SU-DHL-6 (cell line): ENCODE data around the gene UBR4.

Experiments
- CTCF ChIP-seq: fragments of 200-600 bp; sonication (generic); IDR thresholded peaks from one replicate; pipeline ENCODE4 v1.5.1; 2017; ENCODE audit warnings: antibody characterized with exemption, mild to moderate bottlenecking, low read length, moderate library complexity; ENCODE audit not compliant: insufficient read depth, poor library complexity, severe bottlenecking
- EZH2phosphoT487 ChIP-seq: fragments of 200-600 bp; sonication (generic), shearing (Covaris generic); conservative IDR thresholded peaks from 2 replicates; pipeline ENCODE4 v1.6.1; 2018; ENCODE audit warnings: mild to moderate bottlenecking, antibody characterized with exemption, low read length, moderate library complexity, mixed read lengths

DNA sequence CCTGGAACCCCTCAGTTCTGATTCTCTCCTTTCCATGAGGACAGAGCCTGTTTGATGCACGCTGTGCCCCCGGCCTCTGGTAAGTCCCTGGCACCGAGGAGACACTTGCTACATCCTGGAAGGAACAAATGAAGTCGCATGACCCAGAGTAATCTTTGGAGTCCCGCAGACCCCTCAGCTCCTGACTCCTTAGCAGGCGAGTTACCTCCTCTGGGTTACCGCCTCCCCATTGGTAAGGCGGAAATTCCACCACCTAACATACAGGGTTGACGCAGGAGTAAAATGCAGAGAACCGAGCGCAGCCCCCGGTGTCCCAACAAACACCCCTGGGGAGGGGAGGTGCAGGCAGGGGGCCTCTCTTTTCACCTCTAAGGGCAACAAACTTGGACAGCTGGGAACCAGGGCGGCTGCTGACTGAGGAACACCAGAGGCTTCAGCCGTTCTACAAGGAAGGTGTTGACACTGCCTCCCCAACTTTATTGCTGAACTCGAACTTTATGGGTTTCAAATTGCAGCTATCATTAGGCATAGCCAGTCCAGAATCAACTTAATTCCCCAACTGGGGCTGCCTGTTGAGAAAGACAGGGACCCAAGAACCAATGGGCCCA lies 138.3 kb downstream of the UBR4 start:
- TF ChIP-seq CTCF (no peak), EZH2phosphoT487 (no peak)
